Testis (tissue), 3 donors: Measurements from ENCODE around the gene ATP7A. TPM values are rescaled to one million over a fixed set of nuclear protein-coding genes. Genes with fewer than 3 reads are reported as not detected.

Source experiments
- DNase-seq: peaks from one replicate; pipeline ENCODE4 v3.0.0-alpha.2; 2019
- H3K27ac ChIP-seq, 2 donors: fragments of 200-600 bp; sonication (generic); one replicate each; pipeline ENCODE4 v1.5.1; 2019
- H3K27me3 ChIP-seq: fragments of 200-600 bp; sonication (generic); one replicate; pipeline ENCODE4 v1.5.1; 2019
- H3K36me3 ChIP-seq: fragments of 200-600 bp; sonication (generic); one replicate; pipeline ENCODE4 v1.5.1; 2017; ENCODE audit warnings: low read depth; ENCODE audit errors: missing control alignments
- H3K4me1 ChIP-seq: fragments of 200-600 bp; sonication (generic); one replicate; pipeline ENCODE4 v1.5.1; 2019
- H3K4me3 ChIP-seq, 2 donors: fragments of 200-600 bp; sonication (generic); one replicate each; pipeline ENCODE4 v1.5.1; 2017 to 2019
- H3K9me3 ChIP-seq: fragments of 200-600 bp; sonication (generic); one replicate; pipeline ENCODE4 v1.5.1; 2017
- POLR2A ChIP-seq: fragments of 450-650 bp; IDR thresholded peaks from one replicate; pipeline ENCODE4 v1.6.1; 2017; ENCODE audit warnings: antibody characterized with exemption, mild to moderate bottlenecking, moderate library complexity
- WGBS, 2 donors: methylation state at CpG; one replicate each; pipeline ENCODE4 v1.1.5; 2018; 5-methylcytosine and 5-hydroxymethylcytosine counted together
- intact Hi-C: fragments of 100-400 bp; cut with DNase I; formaldehyde crosslinking; loops from one replicate; pipeline ENCODE4 v1.15.1; 2023; ENCODE audit warnings: low total_unique reads
- polyA plus RNA-seq: library from polyadenylated mRNA; stranded (reverse); fragments of 350-450 nt; fragmentation: Illumina TruSeq; extraction: RNeasy Lipid Tissue Mini Kit (QIAGEN cat#74804); gene quantifications from one replicate; pipeline ENCODE4 v1.2.3, GENCODE V29; 2014; ENCODE audit warnings: low read depth, low replicate concordance; ENCODE audit not compliant: insufficient read depth
- total RNA-seq, 2 donors: library from RNA; depleted of rRNA; stranded (reverse); fragments of >200 nt; gene quantifications; one replicate each; pipeline ENCODE4 v1.2.3, GENCODE V29; 2016
- TF ChIP-seq, protein P1 (sequence below), 3 experiments: fragments of 450-650 bp in 2 of 3; fragments of 200-600 bp in 1 of 3; sonication (generic) in 1 of 3; IDR thresholded peaks; one replicate each; pipeline ENCODE4 v1.5.1; 2016 to 2019; ENCODE audit warnings: antibody characterized with exemption in 3 of 3, mild to moderate bottlenecking in 2 of 3, moderate library complexity in 1 of 3

The ATP7A gene
- total and polyA plus RNA-seq, 3 donors from 2014 or later: 2.9 to 8.9 (median 8.1) TPM

DNA sequence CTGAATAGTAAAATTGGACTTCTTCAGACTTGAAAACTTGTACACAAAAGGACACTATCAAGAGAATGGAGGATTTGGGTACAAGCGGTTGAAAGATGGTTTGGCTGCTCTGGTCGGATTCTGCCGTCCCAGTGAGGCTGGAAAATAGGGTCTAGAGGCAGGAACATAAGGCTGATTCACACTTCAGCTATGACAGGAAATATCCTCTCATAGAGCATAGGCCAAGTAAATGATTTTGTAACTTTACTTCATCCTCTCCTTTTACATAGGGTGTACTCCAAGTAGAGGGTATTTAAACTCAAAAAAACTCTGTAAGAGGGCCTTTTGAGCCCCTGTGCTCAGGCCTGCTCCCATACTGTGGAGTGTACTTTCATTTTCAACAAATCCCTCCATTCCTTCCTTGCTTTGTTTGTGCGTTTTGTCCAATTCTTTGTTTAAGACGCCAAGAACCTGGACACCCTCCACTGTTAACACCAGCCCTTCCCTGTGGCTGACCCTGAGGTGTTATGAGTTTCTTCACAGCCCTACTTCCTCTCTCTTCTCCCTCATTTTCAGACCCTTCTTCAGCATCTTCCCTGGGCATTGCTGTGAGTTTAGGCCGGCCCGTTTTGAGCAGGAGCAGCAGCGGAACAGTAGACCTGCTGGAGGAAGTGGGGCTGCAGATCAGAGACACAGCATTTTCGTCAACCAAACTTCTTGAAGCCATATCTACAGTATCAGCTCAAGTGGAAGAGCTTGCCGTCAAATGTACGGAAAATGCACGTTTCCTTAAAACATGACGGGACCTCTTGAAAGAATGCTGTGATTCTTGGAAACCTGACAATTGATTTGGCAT is 51.8 kb downstream of the ATP7A start:
- WGBS, 2 donors: 89 to 92% methylated on average over 11 to 13 of the region's 13 CpGs
- TF ChIP-seq, protein P1, sequence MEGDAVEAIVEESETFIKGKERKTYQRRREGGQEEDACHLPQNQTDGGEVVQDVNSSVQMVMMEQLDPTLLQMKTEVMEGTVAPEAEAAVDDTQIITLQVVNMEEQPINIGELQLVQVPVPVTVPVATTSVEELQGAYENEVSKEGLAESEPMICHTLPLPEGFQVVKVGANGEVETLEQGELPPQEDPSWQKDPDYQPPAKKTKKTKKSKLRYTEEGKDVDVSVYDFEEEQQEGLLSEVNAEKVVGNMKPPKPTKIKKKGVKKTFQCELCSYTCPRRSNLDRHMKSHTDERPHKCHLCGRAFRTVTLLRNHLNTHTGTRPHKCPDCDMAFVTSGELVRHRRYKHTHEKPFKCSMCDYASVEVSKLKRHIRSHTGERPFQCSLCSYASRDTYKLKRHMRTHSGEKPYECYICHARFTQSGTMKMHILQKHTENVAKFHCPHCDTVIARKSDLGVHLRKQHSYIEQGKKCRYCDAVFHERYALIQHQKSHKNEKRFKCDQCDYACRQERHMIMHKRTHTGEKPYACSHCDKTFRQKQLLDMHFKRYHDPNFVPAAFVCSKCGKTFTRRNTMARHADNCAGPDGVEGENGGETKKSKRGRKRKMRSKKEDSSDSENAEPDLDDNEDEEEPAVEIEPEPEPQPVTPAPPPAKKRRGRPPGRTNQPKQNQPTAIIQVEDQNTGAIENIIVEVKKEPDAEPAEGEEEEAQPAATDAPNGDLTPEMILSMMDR (IDR thresholded peaks at IDR 0.05): no peak
- TF ChIP-seq POLR2A: no peak
- H3K4me1 ChIP-seq: no peaks in the 10 kb centered on the region
- no peak for DNase-seq
- H3K9me3 ChIP-seq: no peaks in the 10 kb centered on the region
- H3K27me3 ChIP-seq: no peaks in the 10 kb centered on the region
- intact Hi-C loops: no loop called here
- H3K27ac ChIP-seq: no peak overlapping the region
- H3K4me3 ChIP-seq: no peak overlapping the region
- no peaks in the 10 kb centered on the region for H3K36me3 ChIP-seq

DNA sequence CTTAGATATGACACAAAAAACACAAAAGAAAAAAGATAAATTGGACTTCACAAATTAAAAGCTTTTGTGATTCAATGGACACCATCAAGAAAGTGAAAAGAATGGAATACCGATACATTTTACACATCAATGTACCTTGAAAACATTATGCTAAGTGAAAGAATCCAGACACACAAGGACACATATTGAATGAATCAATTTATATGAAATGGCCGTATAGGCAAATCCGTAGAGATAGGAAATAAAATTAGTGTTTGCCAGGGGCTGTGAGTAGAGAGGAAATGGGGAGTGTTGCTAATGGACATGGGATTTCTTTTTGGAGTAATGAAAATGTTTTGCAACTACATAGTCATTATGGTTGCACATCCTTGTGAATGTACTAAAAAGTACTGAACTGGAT is 55.9 kb downstream of the ATP7A start:
- no peak for TF ChIP-seq POLR2A
- TF ChIP-seq, protein P1 (IDR thresholded peaks at IDR 0.05): no peak
- Histone ChIP-seq H3K27me3 (no peaks in the 10 kb centered on the region), H3K9me3 (no peaks in the 10 kb centered on the region), H3K27ac (no peak overlapping the region), H3K4me1 (no peaks in the 10 kb centered on the region), H3K36me3 (no peaks in the 10 kb centered on the region), H3K4me3 (no peak overlapping the region)
- DNase-seq: no peak
- intact Hi-C loops: no loop called here
- 91 to 94% methylated on average over 3 of the region's 3 CpGs for WGBS, 2 donors

DNA sequence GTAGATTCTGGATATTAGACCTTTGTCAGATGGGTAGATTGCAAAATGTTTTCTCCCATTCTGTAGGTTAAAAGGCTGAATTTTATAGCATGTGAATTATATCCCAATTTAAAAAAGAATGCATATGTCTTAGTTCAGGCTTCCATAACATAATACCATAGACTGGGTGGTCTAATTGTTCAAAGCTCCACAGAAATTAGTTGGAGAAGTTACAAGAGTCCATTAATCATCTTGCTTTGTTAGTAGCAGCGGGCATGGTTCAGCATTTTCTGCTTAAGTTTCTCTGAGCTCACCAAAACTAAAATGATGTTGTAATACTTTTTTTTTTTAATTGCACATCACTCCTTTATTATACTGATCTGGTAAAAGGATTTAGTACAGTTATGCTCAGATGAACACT is 57.1 kb downstream of the ATP7A start:
- no peak for DNase-seq

DNA sequence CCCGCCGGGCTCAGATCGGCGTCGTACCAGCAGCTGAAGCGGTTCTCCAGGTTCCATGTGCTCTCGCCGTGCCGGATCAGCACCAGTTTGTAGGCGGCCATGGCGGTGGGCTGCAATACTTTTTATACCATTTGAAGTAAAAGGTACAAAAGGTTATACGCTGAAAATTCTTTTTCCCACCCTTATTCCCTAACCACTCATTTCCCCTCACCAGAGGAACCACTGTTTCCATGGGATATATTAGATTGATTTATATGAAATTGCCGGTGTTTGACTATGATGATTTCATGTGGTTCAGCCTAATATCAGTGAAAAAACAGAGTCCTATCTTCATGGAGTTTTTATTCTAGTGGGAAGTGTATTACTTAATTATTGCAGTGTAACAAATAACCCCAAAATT is 59.0 kb downstream of the ATP7A start, which contains the start of gene PGAM4:
PGAM4 (minus strand) TSS at position 101 of the 400 bp plus-strand sequence; CDS start at position 101, 0 bp downstream.
- 68 to 78% methylated on average over 2 to 13 of the region's 13 CpGs for WGBS, 2 donors
- no peak for DNase-seq
- TF ChIP-seq, protein P1 (IDR thresholded peaks at IDR 0.05): no peak
- no peak for TF ChIP-seq POLR2A
- no peaks in the 10 kb centered on the region for H3K27me3 ChIP-seq
- no peaks in the 10 kb centered on the region for H3K9me3 ChIP-seq
- H3K27ac ChIP-seq: no peak within 1 kb of the TSS
- H3K4me3 ChIP-seq: no peak within 1 kb of the TSS
- H3K4me1 ChIP-seq: no peaks in the 10 kb centered on the region
- no peaks in the 10 kb centered on the region for H3K36me3 ChIP-seq
- intact Hi-C loops: no loop called here

More for the DNA sequence above, 57.1 kb downstream of the ATP7A start:
- 86 to 92% methylated on average over 1 of the region's 1 CpG for WGBS, 2 donors
- no peak for TF ChIP-seq POLR2A
- TF ChIP-seq, protein P1 (IDR thresholded peaks at IDR 0.05): no peak
- Histone ChIP-seq H3K4me3 (no peak overlapping the region), H3K36me3 (no peaks in the 10 kb centered on the region), H3K27ac (no peak overlapping the region), H3K27me3 (no peaks in the 10 kb centered on the region), H3K9me3 (no peaks in the 10 kb centered on the region), H3K4me1 (no peaks in the 10 kb centered on the region)
- intact Hi-C loops: no loop called here
